Heart left ventricle (tissue), 13 donors: ENCODE measurements around the gene PIGS.

Source experiments
- CTCF ChIP-seq, 12 donors: fragments of 200-600 bp; sonication (generic) in 4 of 12; IDR thresholded peaks; one replicate each; pipeline versions ENCODE4 v1.5.0 to v1.8.0; 2018 to 2022; ENCODE audit warnings: antibody characterized with exemption in 12 of 12, mild to moderate bottlenecking in 5 of 12
- POLR2A ChIP-seq, 2 donors: fragments of 450-650 bp; IDR thresholded peaks; one replicate each; pipeline ENCODE4 v1.6.1; 2017; ENCODE audit warnings: antibody characterized with exemption in 2 of 2, mild to moderate bottlenecking in 2 of 2, moderate library complexity in 2 of 2
- donor health status: ischemic (EF 13 %, LVEDD 7.1; RV severe dilation, severe dysfunction).
- donor health status: DM: no; HTN: yes; CAD: no.
- donor health status: DM: no; HTN: no; CAD: no.
- donor health status: ischemic (EF 25% LVEDD 6.9; RV normal size, moderate dysfunction).
- donor health status: ischemic (EF 25% LVEDD 5.7; RV mildly dilated, moderate dysfunction).
- donor health status: ischemic (EF 35%, LVEDD 5.7; RV mildly dilated, moderate dysfunction).
- donor health status: nonischemic (EF 11% LVEDD 7.7; RV severe dilation, severe dysfunction).
- donor health status: DM: yes; HTN: yes; CAD: no.
- donor health status: PGD.
- donor health status: ischemic (EF 29% LVEDD 5.4; RV normal size, mild dysfunction).
- donor health status: nonischemic (EF 23%, LVEDD 6.1; RV moderate dilation, normal function).

- no peak for TF ChIP-seq CTCF (IDR thresholded peaks at IDR 0.05)
- TF ChIP-seq POLR2A (IDR thresholded peaks at IDR 0.05), result no peak
Measured at GRCh38 chr17:28592260-28592659, 20.9 kb upstream of the PIGS start.
